H9 (cell line): ENCODE measurements around the gene PNMT. TPM values are rescaled to one million over a fixed set of nuclear protein-coding genes. Genes with fewer than 3 reads are reported as not detected.

Experiments used
- DNase-seq: peaks from one replicate; pipeline ENCODE4 v3.0.0-alpha.2; 2017
- H2AFZ ChIP-seq: one replicate; pipeline ENCODE4 v1.6.1; 2013; ENCODE audit warnings: mild to moderate bottlenecking, low read length, control low read depth, moderate library complexity
- H2AK5ac ChIP-seq: 2 replicates; pipeline ENCODE4 v1.6.1; 2013; ENCODE audit warnings: low read length, control low read depth, mixed read lengths; ENCODE audit not compliant: insufficient read length
- H2BK120ac ChIP-seq: one replicate; pipeline ENCODE4 v1.6.1; 2013; ENCODE audit warnings: low read depth, mild to moderate bottlenecking, low read length, control low read depth, inconsistent platforms; ENCODE audit not compliant: poor library complexity, severe bottlenecking
- H2BK12ac ChIP-seq: 2 replicates; pipeline ENCODE4 v1.6.1; 2013; ENCODE audit warnings: low read length, control low read depth, mixed read lengths, low read depth; ENCODE audit not compliant: insufficient read length
- H2BK15ac ChIP-seq: 2 replicates; pipeline ENCODE4 v1.6.1; 2013; ENCODE audit warnings: low read depth, low read length, control low read depth
- H2BK20ac ChIP-seq: one replicate; pipeline ENCODE4 v1.6.1; 2013; ENCODE audit warnings: low read depth, mild to moderate bottlenecking, low read length, control low read depth, inconsistent platforms; ENCODE audit not compliant: poor library complexity, severe bottlenecking
- H2BK5ac ChIP-seq: 2 replicates; pipeline ENCODE4 v1.6.1; 2013; ENCODE audit warnings: low read length, control low read depth, mixed read lengths; ENCODE audit not compliant: insufficient read length
- H3K14ac ChIP-seq: 2 replicates; pipeline ENCODE4 v1.6.1; 2013; ENCODE audit warnings: low read length, control low read depth; ENCODE audit not compliant: insufficient read depth
- H3K18ac ChIP-seq: 2 replicates; pipeline ENCODE4 v1.6.1; 2013; ENCODE audit warnings: low read depth, mild to moderate bottlenecking, mixed read lengths, low read length, control low read depth; ENCODE audit not compliant: insufficient read length
- H3K23ac ChIP-seq: 2 replicates; pipeline ENCODE4 v1.6.1; 2013; ENCODE audit warnings: low read length, control low read depth, mixed read lengths, low read depth; ENCODE audit not compliant: insufficient read length
- H3K23me2 ChIP-seq: 2 replicates; pipeline ENCODE4 v1.6.1; 2013; ENCODE audit warnings: low read depth, mild to moderate bottlenecking, mixed read lengths, low read length, control low read depth; ENCODE audit not compliant: insufficient read length, poor library complexity, severe bottlenecking
- H3K27ac ChIP-seq: 2 replicates; pipeline ENCODE4 v1.5.1; 2013; ENCODE audit warnings: low read length, control low read depth, mixed read lengths, low read depth; ENCODE audit not compliant: insufficient read length
- H3K27me3 ChIP-seq: 2 replicates; pipeline ENCODE4 v1.6.1; 2013; ENCODE audit warnings: low read length, control low read depth, inconsistent platforms; ENCODE audit not compliant: insufficient read depth
- H3K4ac ChIP-seq: 2 replicates; pipeline ENCODE4 v1.6.1; 2013; ENCODE audit warnings: low read depth, mild to moderate bottlenecking, control low read depth, inconsistent platforms, low read length, moderate library complexity
- H3K4me1 ChIP-seq: 2 replicates; pipeline ENCODE4 v1.6.1; 2013; ENCODE audit warnings: low read length, control low read depth, inconsistent platforms; ENCODE audit not compliant: insufficient read depth
- H3K4me2 ChIP-seq: 2 replicates; pipeline ENCODE4 v1.6.1; 2013; ENCODE audit warnings: low read length, control low read depth, mixed read lengths; ENCODE audit not compliant: insufficient read length, insufficient read depth
- H3K56ac ChIP-seq: 2 replicates; pipeline ENCODE4 v1.6.1; 2013; ENCODE audit warnings: low read depth, mild to moderate bottlenecking, mixed read lengths, low read length, control low read depth; ENCODE audit not compliant: insufficient read length
- H3K79me1 ChIP-seq: 2 replicates; pipeline ENCODE4 v1.6.1; 2013; ENCODE audit warnings: low read depth, mild to moderate bottlenecking, moderate library complexity, low read length, control low read depth, inconsistent platforms; ENCODE audit not compliant: insufficient read depth, poor library complexity, severe bottlenecking
- H3K79me2 ChIP-seq: 2 replicates; pipeline ENCODE4 v1.6.1; 2013; ENCODE audit warnings: low read length, control low read depth, inconsistent platforms; ENCODE audit not compliant: insufficient read depth
- H3K9ac ChIP-seq: 2 replicates; pipeline ENCODE4 v1.6.1; 2013; ENCODE audit warnings: low read length, control low read depth, mixed read lengths; ENCODE audit not compliant: insufficient read length; ENCODE audit errors: extremely low read depth
- H3K9me3 ChIP-seq: one replicate; pipeline ENCODE4 v1.6.1; 2013; ENCODE audit warnings: low read depth, low read length, inconsistent platforms; ENCODE audit not compliant: control insufficient read depth
- H3T11ph ChIP-seq: one replicate; pipeline ENCODE4 v1.6.1; 2013; ENCODE audit warnings: mild to moderate bottlenecking, low read length, control low read depth, inconsistent platforms
- H4K20me1 ChIP-seq: one replicate; pipeline ENCODE4 v1.6.1; 2013; ENCODE audit not compliant: control insufficient read depth, insufficient read length, insufficient read depth
- H4K5ac ChIP-seq: 2 replicates; pipeline ENCODE4 v1.6.1; 2013; ENCODE audit warnings: low read depth, mild to moderate bottlenecking, mixed read lengths, low read length, control low read depth; ENCODE audit not compliant: insufficient read length
- H4K8ac ChIP-seq: replicated peaks from 2 replicates; pipeline ENCODE4 v1.6.1; 2013; ENCODE audit warnings: low read length, control low read depth, mixed read lengths, low read depth; ENCODE audit not compliant: insufficient read length
- H4K91ac ChIP-seq: 2 replicates; pipeline ENCODE4 v1.6.1; 2013; ENCODE audit warnings: low read depth, mild to moderate bottlenecking, moderate library complexity, mixed read lengths, low read length, control low read depth; ENCODE audit not compliant: insufficient read length
- H3K27ac Mint-ChIP-seq, 3 experiments: 2 replicates in 2 of 3; 3 replicates in 1 of 3; pipeline ENCODE4 v1.8.0; 2020 to 2021; ENCODE audit warnings: mixed read lengths in 3 of 3, mild to moderate bottlenecking in 1 of 3, moderate library complexity in 1 of 3
- H3K27me3 Mint-ChIP-seq: 2 replicates; pipeline ENCODE4 v1.8.0; 2021; ENCODE audit warnings: low read depth, mild to moderate bottlenecking, moderate library complexity, mixed read lengths
- H3K36me3 Mint-ChIP-seq, 3 experiments: 2 replicates in 2 of 3; 3 replicates in 1 of 3; pipeline ENCODE4 v1.8.0; 2020 to 2021; ENCODE audit warnings: low read depth in 3 of 3, mixed read lengths in 3 of 3; ENCODE audit not compliant: insufficient read depth in 1 of 3
- H3K4me1 Mint-ChIP-seq, 2 experiments: 2 replicates each; pipeline ENCODE4 v1.8.0; 2020; ENCODE audit warnings: mixed read lengths in 2 of 2
- H3K4me3 Mint-ChIP-seq, 2 experiments: 2 replicates in 1 of 2; 3 replicates in 1 of 2; pipeline ENCODE4 v1.8.0; 2020 to 2021; ENCODE audit warnings: mild to moderate bottlenecking in 2 of 2, mixed read lengths in 2 of 2, moderate library complexity in 1 of 2
- H3K9me3 Mint-ChIP-seq, 2 experiments: 2 replicates in 1 of 2; 3 replicates in 1 of 2; pipeline ENCODE4 v1.8.0; 2020; ENCODE audit warnings: mild to moderate bottlenecking in 2 of 2, mixed read lengths in 2 of 2, moderate library complexity in 1 of 2
- WGBS: extraction: QIAGEN DNeasy Blood & Tissue Kit; methylation state at CpG from one replicate; pipeline ENCODE4 v1.1.7; 2013; ENCODE audit warnings: missing lambda C conversion rate, low lambda C conversion rate, mixed read lengths; ENCODE audit not compliant: insufficient read length; ENCODE audit errors: extremely low coverage; 5-methylcytosine and 5-hydroxymethylcytosine counted together
- total RNA-seq: library from RNA; stranded (reverse); gene quantifications from 2 replicates; pipeline ENCODE4 v1.2.1, GENCODE V29; 2021
- TF ChIP-seq, protein P1 (sequence below): fragments of 200-600 bp; sonication (generic); conservative IDR thresholded peaks from 3 replicates; pipeline ENCODE4 v1.8.0; 2021; ENCODE audit warnings: antibody characterized with exemption, mild to moderate bottlenecking

Gene PNMT
- total RNA-seq, 1 experiment from 2014 or later = 2.1 TPM

DNA sequence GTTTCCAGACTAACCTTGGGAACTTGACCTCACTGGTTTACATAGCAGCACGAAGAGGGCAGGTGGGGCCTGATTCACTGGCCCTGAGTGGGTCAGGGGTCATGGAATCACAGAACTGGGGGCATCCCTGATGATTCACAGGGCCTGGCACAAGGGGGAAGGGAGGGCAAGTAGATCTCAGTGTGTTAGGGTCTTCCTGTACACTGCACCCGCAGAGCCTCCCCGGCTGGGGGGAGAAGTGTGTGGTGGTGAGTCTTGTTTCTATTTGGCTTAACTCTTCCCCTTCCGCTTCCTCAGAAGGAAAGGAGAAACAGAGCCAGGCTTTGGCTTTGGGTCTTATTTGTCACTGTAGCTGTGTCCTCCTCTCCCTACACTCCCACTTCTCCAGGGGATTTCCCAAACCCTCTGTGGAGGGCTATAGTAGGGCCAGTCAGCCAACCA, 27.6 kb upstream of the PNMT start:
- Histone ChIP-seq H3K9me3 (no peaks in the 10 kb centered on the region), H4K5ac (no peak overlapping the region), H4K91ac (no peak overlapping the region), H3K23ac (no peak overlapping the region), H3T11ph (no peak overlapping the region), H3K18ac (no peak overlapping the region), H2BK12ac (no peak overlapping the region), H2BK120ac (no peak overlapping the region), H4K20me1 (no peaks in the 10 kb centered on the region), H2BK5ac (no peak overlapping the region), H2AK5ac (no peak overlapping the region), H3K56ac (no peak overlapping the region), H2BK15ac (no peak overlapping the region), H3K4me1 (peaks cover 9% of the 10 kb centered on the region; the same call in 1 of the 2 replicates), H3K79me2 (no peaks in the 10 kb centered on the region; the same call in 1 of the 2 replicates), H3K9ac (no peak overlapping the region), H3K4ac (no peak overlapping the region), H3K27ac (no peak overlapping the region), H4K8ac (no peak overlapping the region), H3K23me2 (peaks cover 11% of the 10 kb centered on the region), H2BK20ac (no peak overlapping the region), H3K4me2 (no peak overlapping the region), H3K14ac (no peak overlapping the region), H3K79me1 (no peaks in the 10 kb centered on the region), H2AFZ (no peak overlapping the region), H3K27me3 (no peaks in the 10 kb centered on the region)
- H3K4me3 Mint-ChIP-seq = no peak overlapping the region; a peak in 1 of 5 replicates
- TF ChIP-seq, protein P1, sequence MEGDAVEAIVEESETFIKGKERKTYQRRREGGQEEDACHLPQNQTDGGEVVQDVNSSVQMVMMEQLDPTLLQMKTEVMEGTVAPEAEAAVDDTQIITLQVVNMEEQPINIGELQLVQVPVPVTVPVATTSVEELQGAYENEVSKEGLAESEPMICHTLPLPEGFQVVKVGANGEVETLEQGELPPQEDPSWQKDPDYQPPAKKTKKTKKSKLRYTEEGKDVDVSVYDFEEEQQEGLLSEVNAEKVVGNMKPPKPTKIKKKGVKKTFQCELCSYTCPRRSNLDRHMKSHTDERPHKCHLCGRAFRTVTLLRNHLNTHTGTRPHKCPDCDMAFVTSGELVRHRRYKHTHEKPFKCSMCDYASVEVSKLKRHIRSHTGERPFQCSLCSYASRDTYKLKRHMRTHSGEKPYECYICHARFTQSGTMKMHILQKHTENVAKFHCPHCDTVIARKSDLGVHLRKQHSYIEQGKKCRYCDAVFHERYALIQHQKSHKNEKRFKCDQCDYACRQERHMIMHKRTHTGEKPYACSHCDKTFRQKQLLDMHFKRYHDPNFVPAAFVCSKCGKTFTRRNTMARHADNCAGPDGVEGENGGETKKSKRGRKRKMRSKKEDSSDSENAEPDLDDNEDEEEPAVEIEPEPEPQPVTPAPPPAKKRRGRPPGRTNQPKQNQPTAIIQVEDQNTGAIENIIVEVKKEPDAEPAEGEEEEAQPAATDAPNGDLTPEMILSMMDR = no peak
- no peaks in the 10 kb centered on the region; the same call in 1 of the 2 replicates for H3K27me3 Mint-ChIP-seq
- H3K9me3 Mint-ChIP-seq = no peaks in the 10 kb centered on the region
- no peak for DNase-seq
- H3K36me3 Mint-ChIP-seq = peaks cover 0 to 4% (median 0%) of the 10 kb centered on the region in 3 experiments; a peak in 3 of 7 replicates
- peak overlapping the region in 2 of 3 experiments; percentile 50 to 92; a peak in 3 of 7 replicates for H3K27ac Mint-ChIP-seq
- WGBS = no CpG with 5 or more reads among the region's 4 CpGs
- H3K4me1 Mint-ChIP-seq = peaks cover 66 to 68% of the 10 kb centered on the region in 2 experiments
